Activated CD4-positive, alpha-beta memory T cell treated with anti-CD3 and anti-CD28 coated beads, Interleukin-2, amount 10 ng/mL, durations not matched to agents 7 days and 5 days (primary cell): ENCODE measurements around the gene TOX3. TPM values are rescaled to one million over a fixed set of nuclear protein-coding genes. Genes with fewer than 3 reads are reported as not detected.

Experiments used
- CTCF ChIA-PET: fragments of 350-600 bp; sonication (Branson Sonifier 250); formaldehyde crosslinking; loops from one replicate; lab custom pipeline; 2021; ENCODE audit warnings: antibody characterized with exemption, inconsistent platforms; lab: Charles Lee
- POLR2A ChIA-PET: fragments of 350-600 bp; sonication (Branson Sonifier 250); formaldehyde crosslinking; loops from one replicate; lab custom pipeline; 2021; ENCODE audit warnings: antibody characterized with exemption; lab: Charles Lee
- DNase-seq: peaks from one replicate; pipeline ENCODE4 v3.0.0-alpha.2; 2020
- H3K27ac Mint-ChIP-seq: one replicate; pipeline ENCODE4 v1.8.0; 2021; ENCODE audit warnings: mild to moderate bottlenecking, mixed read lengths
- H3K27me3 Mint-ChIP-seq: one replicate; pipeline ENCODE4 v1.8.0; 2021; ENCODE audit warnings: mixed read lengths
- H3K36me3 Mint-ChIP-seq: one replicate; pipeline ENCODE4 v1.8.0; 2021; ENCODE audit warnings: low read depth, mixed read lengths
- H3K4me1 Mint-ChIP-seq: one replicate; pipeline ENCODE4 v1.8.0; 2021; ENCODE audit warnings: mixed read lengths
- H3K4me3 Mint-ChIP-seq: one replicate; pipeline ENCODE4 v1.8.0; 2021; ENCODE audit warnings: mild to moderate bottlenecking, mixed read lengths
- H3K9me3 Mint-ChIP-seq: one replicate; pipeline ENCODE4 v1.8.0; 2021; ENCODE audit warnings: mixed read lengths
- total RNA-seq, 2 experiments: library from RNA; stranded (reverse); gene quantifications; one replicate each; pipeline ENCODE4 v1.2.3, GENCODE V29; 2021

The TOX3 gene
- not detected for total RNA-seq

GRCh38 chr16:52547004-52547833, at the start of gene TOX3:
TSS of gene TOX3 (minus strand) at chr16:52547143. CDS start at chr16:52546723, 420 bp downstream.
- H3K27ac Mint-ChIP-seq: no peak within 1 kb of the TSS
- H3K4me1 Mint-ChIP-seq: no peaks in the 10 kb centered on the region
- peaks cover 38% of the 10 kb centered on the region for H3K27me3 Mint-ChIP-seq
- POLR2A ChIA-PET: no interaction called here
- no peak for DNase-seq
- CTCF ChIA-PET: no interaction called here
- H3K9me3 Mint-ChIP-seq: no peaks in the 10 kb centered on the region
- H3K36me3 Mint-ChIP-seq: peaks cover 2% of the 10 kb centered on the region
- H3K4me3 Mint-ChIP-seq: no peak within 1 kb of the TSS

- Mint-ChIP-seq H3K4me1 (no peaks in the 10 kb centered on the region), H3K9me3 (peaks cover 3% of the 10 kb centered on the region), H3K36me3 (no peaks in the 10 kb centered on the region), H3K27me3 (no peaks in the 10 kb centered on the region), H3K27ac (no peak overlapping the region), H3K4me3 (no peak overlapping the region)
- ChIA-PET CTCF (no interaction called here), POLR2A (no interaction called here)
- DNase-seq: no peak
Observed at GRCh38 chr16:52592778-52593177, 45.8 kb upstream of the TOX3 start.

- CTCF ChIA-PET: no interaction called here
- DNase-seq: no peak
- no peak overlapping the region for H3K4me3 Mint-ChIP-seq
- POLR2A ChIA-PET: no interaction called here
- H3K36me3 Mint-ChIP-seq: no peaks in the 10 kb centered on the region
- no peaks in the 10 kb centered on the region for H3K27me3 Mint-ChIP-seq
- peaks cover 3% of the 10 kb centered on the region for H3K9me3 Mint-ChIP-seq
- no peaks in the 10 kb centered on the region for H3K4me1 Mint-ChIP-seq
- H3K27ac Mint-ChIP-seq: no peak overlapping the region
Observed at GRCh38 chr16:52591934-52592592, 45.1 kb upstream of the TOX3 start.

GRCh38 chr16:52591471-52591870, 44.5 kb upstream of the TOX3 start:
- H3K27ac Mint-ChIP-seq: no peak overlapping the region
- no peak for DNase-seq
- CTCF ChIA-PET: no interaction called here
- H3K4me3 Mint-ChIP-seq: no peak overlapping the region
- H3K4me1 Mint-ChIP-seq: no peaks in the 10 kb centered on the region
- peaks cover 3% of the 10 kb centered on the region for H3K9me3 Mint-ChIP-seq
- no peaks in the 10 kb centered on the region for H3K27me3 Mint-ChIP-seq
- H3K36me3 Mint-ChIP-seq: no peaks in the 10 kb centered on the region
- POLR2A ChIA-PET: no interaction called here

- DNase-seq: no peak
- no peaks in the 10 kb centered on the region for H3K27me3 Mint-ChIP-seq
- H3K36me3 Mint-ChIP-seq: no peaks in the 10 kb centered on the region
- ChIA-PET CTCF (no interaction called here), POLR2A (no interaction called here)
- H3K9me3 Mint-ChIP-seq: peaks cover 3% of the 10 kb centered on the region
- no peak overlapping the region for H3K4me3 Mint-ChIP-seq
- no peak overlapping the region for H3K27ac Mint-ChIP-seq
- H3K4me1 Mint-ChIP-seq: no peaks in the 10 kb centered on the region
Observed at GRCh38 chr16:52586159-52586558, 39.2 kb upstream of the TOX3 start.

- Mint-ChIP-seq H3K27me3 (no peaks in the 10 kb centered on the region), H3K36me3 (no peaks in the 10 kb centered on the region), H3K4me1 (no peaks in the 10 kb centered on the region), H3K9me3 (no peaks in the 10 kb centered on the region), H3K4me3 (no peak overlapping the region), H3K27ac (no peak overlapping the region)
- no peak for DNase-seq
- ChIA-PET CTCF (no interaction called here), POLR2A (no interaction called here)
Observed at GRCh38 chr16:52584354-52585320, 37.7 kb upstream of the TOX3 start.

- Mint-ChIP-seq H3K27me3 (no peaks in the 10 kb centered on the region), H3K4me3 (no peak overlapping the region), H3K9me3 (no peaks in the 10 kb centered on the region), H3K27ac (no peak overlapping the region), H3K4me1 (no peaks in the 10 kb centered on the region), H3K36me3 (no peaks in the 10 kb centered on the region)
- ChIA-PET POLR2A (no interaction called here), CTCF (no interaction called here)
- DNase-seq: no peak
Observed at GRCh38 chr16:52581530-52581929, 34.6 kb upstream of the TOX3 start.

- H3K36me3 Mint-ChIP-seq: no peaks in the 10 kb centered on the region
- ChIA-PET CTCF (no interaction called here), POLR2A (no interaction called here)
- H3K9me3 Mint-ChIP-seq: no peaks in the 10 kb centered on the region
- DNase-seq: no peak
- no peak overlapping the region for H3K4me3 Mint-ChIP-seq
- no peaks in the 10 kb centered on the region for H3K27me3 Mint-ChIP-seq
- H3K27ac Mint-ChIP-seq: no peak overlapping the region
- H3K4me1 Mint-ChIP-seq: no peaks in the 10 kb centered on the region
Observed at GRCh38 chr16:52580488-52580887, 33.5 kb upstream of the TOX3 start.

GRCh38 chr16:52578829-52579498, 32.0 kb upstream of the TOX3 start:
- Mint-ChIP-seq H3K4me1 (no peaks in the 10 kb centered on the region), H3K27me3 (no peaks in the 10 kb centered on the region), H3K36me3 (no peaks in the 10 kb centered on the region), H3K9me3 (no peaks in the 10 kb centered on the region), H3K27ac (no peak overlapping the region), H3K4me3 (no peak overlapping the region)
- no peak for DNase-seq
- ChIA-PET POLR2A (no interaction called here), CTCF (no interaction called here)

GRCh38 chr16:52578007-52578828, 31.3 kb upstream of the TOX3 start:
- CTCF ChIA-PET: no interaction called here
- H3K4me3 Mint-ChIP-seq: no peak overlapping the region
- POLR2A ChIA-PET: no interaction called here

GRCh38 chr16:52577130-52577706, 30.3 kb upstream of the TOX3 start:
- Mint-ChIP-seq H3K27ac (no peak overlapping the region), H3K9me3 (no peaks in the 10 kb centered on the region), H3K27me3 (no peaks in the 10 kb centered on the region), H3K4me1 (no peaks in the 10 kb centered on the region), H3K36me3 (no peaks in the 10 kb centered on the region), H3K4me3 (no peak overlapping the region)
- ChIA-PET POLR2A (no interaction called here), CTCF (no interaction called here)
- no peak for DNase-seq

More at GRCh38 chr16:52578007-52578828, 31.3 kb upstream of the TOX3 start:
- no peaks in the 10 kb centered on the region for H3K4me1 Mint-ChIP-seq
- DNase-seq: no peak
- H3K27ac Mint-ChIP-seq: no peak overlapping the region
- no peaks in the 10 kb centered on the region for H3K9me3 Mint-ChIP-seq
- no peaks in the 10 kb centered on the region for H3K36me3 Mint-ChIP-seq
- H3K27me3 Mint-ChIP-seq: no peaks in the 10 kb centered on the region
